ENCODE results near the gene TXNRD3. TPM values are rescaled to one million over a fixed set of nuclear protein-coding genes. Genes with fewer than 3 reads are reported as not detected.

Gene TXNRD3
- polyA plus RNA-seq, 1 of the 3 experiments (the other 2 are of a cell fraction) = 4.7 TPM

DNA sequence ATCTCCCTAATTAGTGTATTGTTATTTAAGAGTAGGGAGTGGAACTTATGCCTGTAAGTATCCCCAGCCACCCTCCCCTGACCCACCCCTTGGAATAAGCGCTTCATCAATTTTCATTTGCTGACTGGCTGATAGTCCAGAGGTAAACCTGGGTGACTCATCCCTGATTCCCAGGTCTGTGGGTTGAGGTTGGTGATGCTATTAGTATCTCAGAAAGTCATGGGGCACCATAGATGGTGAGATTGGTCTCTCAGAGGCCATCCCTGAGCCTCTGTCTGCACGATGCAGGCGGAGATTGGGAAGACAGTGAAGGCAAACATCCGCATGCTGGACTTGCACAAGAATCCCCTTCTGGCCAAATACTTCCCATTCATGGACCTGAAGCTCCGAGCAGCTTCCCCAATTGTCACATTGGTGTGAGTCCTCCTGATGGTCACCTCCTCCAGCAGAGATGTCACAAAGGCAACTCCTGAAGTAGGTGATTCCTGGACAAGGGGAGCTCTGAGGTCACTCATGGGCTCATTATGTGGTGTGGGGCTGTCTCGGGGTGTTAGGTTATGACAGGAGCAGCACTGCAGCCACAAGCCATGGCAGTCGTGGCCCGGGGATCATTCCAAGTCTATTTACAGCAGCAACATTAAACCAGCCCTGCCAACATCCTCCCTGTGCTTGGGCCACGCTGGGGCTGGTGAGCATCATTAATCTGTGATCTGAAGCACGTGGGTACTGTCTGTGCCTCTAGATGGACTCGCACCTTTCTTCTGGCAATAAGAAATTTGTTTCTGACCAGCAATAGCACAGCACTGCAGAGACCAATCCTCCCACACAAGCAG is 6.8 kb upstream of the TXNRD3 start:
- no peak overlapping the region for H2AFZ ChIP-seq (ENCODE audit: low read depth)
- CTCF ChIA-PET = interaction anchor here (1.1 to 2.0 kb wide), 4 partner anchors 8 to 886 kb away, joined by 3 to 8 read pairs (median 4); no protein-coding TSS in a partner anchor
- H3F3A ChIP-seq (replicated peaks; ENCODE audit: insufficient read depth) = no peaks in the 10 kb centered on the region
- POLR2A ChIA-PET = no interaction called here
- H3K27ac ChIP-seq (ENCODE audit: low read depth in 2 of 2, low read length in 1 of 2) = no peak overlapping the region
- no peaks in the 10 kb centered on the region for H3K79me2 ChIP-seq (ENCODE audit: insufficient read depth)
- H3K4me1 ChIP-seq (ENCODE audit: control insufficient read depth in 1 of 2, insufficient read depth in 2 of 2, low read depth in 1 of 2, low read length in 1 of 2) = peaks cover 0 to 4% of the 10 kb centered on the region in 2 experiments; a peak in 1 of 4 replicates
- TF ChIP-seq, protein P1, sequence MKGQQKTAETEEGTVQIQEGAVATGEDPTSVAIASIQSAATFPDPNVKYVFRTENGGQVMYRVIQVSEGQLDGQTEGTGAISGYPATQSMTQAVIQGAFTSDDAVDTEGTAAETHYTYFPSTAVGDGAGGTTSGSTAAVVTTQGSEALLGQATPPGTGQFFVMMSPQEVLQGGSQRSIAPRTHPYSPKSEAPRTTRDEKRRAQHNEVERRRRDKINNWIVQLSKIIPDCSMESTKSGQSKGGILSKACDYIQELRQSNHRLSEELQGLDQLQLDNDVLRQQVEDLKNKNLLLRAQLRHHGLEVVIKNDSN (IDR thresholded peaks at IDR 0.05; ENCODE audit: borderline replicate concordance, low read depth) = no peak
- no peak for TF ChIP-seq RCOR1 (IDR thresholded peaks at IDR 0.05; ENCODE audit: low read length)
- TF ChIP-seq SMC3 (IDR thresholded peaks at IDR 0.05; ENCODE audit: low read depth, low read length) = no peak
- TF ChIP-seq MXI1 (IDR thresholded peaks at IDR 0.05; ENCODE audit: low read depth, low read length) = no peak
- TF ChIP-seq, protein P2, sequence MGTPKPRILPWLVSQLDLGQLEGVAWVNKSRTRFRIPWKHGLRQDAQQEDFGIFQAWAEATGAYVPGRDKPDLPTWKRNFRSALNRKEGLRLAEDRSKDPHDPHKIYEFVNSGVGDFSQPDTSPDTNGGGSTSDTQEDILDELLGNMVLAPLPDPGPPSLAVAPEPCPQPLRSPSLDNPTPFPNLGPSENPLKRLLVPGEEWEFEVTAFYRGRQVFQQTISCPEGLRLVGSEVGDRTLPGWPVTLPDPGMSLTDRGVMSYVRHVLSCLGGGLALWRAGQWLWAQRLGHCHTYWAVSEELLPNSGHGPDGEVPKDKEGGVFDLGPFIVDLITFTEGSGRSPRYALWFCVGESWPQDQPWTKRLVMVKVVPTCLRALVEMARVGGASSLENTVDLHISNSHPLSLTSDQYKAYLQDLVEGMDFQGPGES (IDR thresholded peaks at IDR 0.05; ENCODE audit: low read depth, low read length) = no peak
- TF ChIP-seq TCF12 (IDR thresholded peaks at IDR 0.05) = no peak
- TF ChIP-seq RXRA (IDR thresholded peaks at IDR 0.05; ENCODE audit: borderline replicate concordance, low read depth) = no peak
- no peak overlapping the region for H3K4me3 ChIP-seq (ENCODE audit: low read depth in 2 of 2, low read length in 1 of 2)
- DNase-seq = no peak
- no peaks in the 10 kb centered on the region for H3K9me3 ChIP-seq
- H3K36me3 ChIP-seq (replicated peaks in 1 of 2; ENCODE audit: control insufficient read depth in 1 of 2, insufficient read depth in 2 of 2, low read length in 1 of 2) = no peaks in the 10 kb centered on the region
- no peak overlapping the region for H3K4me2 ChIP-seq
- H3K27me3 ChIP-seq (ENCODE audit: insufficient read depth) = peaks cover 7% of the 10 kb centered on the region; the same call in 1 of the 2 replicates
- H3K9ac ChIP-seq = no peak overlapping the region
- no peaks in the 10 kb centered on the region for H3K9me2 ChIP-seq
- no peaks in the 10 kb centered on the region for H4K20me1 ChIP-seq (ENCODE audit: insufficient read depth)
- 60% methylated on average over 11 of the region's 11 CpGs for WGBS (ENCODE audit: low lambda C conversion rate)

DNA sequence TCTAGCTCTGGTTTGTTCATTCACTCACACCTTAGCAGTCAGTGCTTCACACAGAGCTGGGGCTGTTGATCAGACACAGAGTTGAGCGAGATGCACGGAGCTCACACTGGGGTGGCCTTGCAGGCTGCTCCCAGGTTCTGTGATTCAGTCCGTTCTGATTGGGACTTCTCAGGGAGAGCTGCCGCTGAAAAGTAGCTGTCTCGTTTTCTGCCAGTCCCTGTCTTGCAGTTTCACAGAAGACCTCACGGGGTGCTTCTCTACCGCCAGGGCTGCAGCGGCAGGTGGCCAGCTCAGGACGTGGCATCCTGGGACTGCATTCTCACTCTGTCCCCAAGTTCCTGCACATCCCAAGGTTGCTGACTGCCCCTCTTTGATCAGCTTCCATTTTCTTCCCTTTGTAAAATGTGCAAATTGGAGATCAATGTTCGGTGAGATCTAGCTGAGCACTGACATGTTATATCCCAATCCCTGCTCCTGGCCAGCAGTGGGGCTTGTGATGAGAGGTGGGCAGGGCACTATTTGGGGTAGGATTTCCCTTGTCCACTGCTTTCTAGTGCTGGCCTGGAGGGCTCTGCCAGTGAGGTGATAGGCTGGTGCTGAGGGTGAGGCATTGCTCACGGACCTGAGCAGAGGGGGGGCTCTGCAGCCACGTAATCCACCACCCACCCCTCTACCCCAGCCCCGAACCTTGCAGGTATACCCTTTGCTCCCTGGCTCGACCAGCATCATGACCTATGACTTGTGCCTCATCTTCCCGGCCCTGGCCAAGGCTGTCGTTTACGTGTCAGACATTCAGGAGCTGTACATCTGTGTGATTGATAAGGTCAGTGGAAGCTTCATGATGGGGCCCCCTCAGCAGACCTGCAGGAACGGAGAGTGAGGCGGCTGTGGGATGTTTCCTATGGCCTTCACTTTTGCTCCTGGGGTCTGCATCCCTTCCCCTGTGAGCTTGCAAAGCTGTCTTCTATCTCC is 5.3 kb upstream of the TXNRD3 start:
- no peak overlapping the region for H2AFZ ChIP-seq (ENCODE audit: low read depth)
- peak; percentile 64 for DNase-seq

More for the DNA sequence above, 5.3 kb upstream of the TXNRD3 start:
- ChIA-PET POLR2A (interaction anchor here (1.0 kb wide), 1 partner anchor 19 kb away, joined by 3 read pairs; no protein-coding TSS in a partner anchor), CTCF (interaction anchor here (0.6 to 2.1 kb wide), 18 partner anchors 8 to 795 kb away, joined by 3 to 9 read pairs (median 4); partner anchors contain the start of gene UROC1)
- Histone ChIP-seq H3K27ac (ENCODE audit: low read depth in 2 of 2, low read length in 1 of 2) (no peak overlapping the region), H3K79me2 (ENCODE audit: insufficient read depth) (no peaks in the 10 kb centered on the region), H3K4me3 (ENCODE audit: low read depth in 2 of 2, low read length in 1 of 2) (no peak overlapping the region), H3K4me1 (ENCODE audit: control insufficient read depth in 1 of 2, insufficient read depth in 2 of 2, low read depth in 1 of 2, low read length in 1 of 2) (peaks cover 0 to 6% of the 10 kb centered on the region in 2 experiments; a peak in 1 of 4 replicates), H3K27me3 (ENCODE audit: insufficient read depth) (peaks cover 7% of the 10 kb centered on the region; the same call in 1 of the 2 replicates), H3K9me3 (no peaks in the 10 kb centered on the region), H3K4me2 (no peak overlapping the region), H3K9ac (no peak overlapping the region), H3K9me2 (no peaks in the 10 kb centered on the region), H3F3A (replicated peaks; ENCODE audit: insufficient read depth) (no peaks in the 10 kb centered on the region), H3K36me3 (replicated peaks in 1 of 2; ENCODE audit: control insufficient read depth in 1 of 2, insufficient read depth in 2 of 2, low read length in 1 of 2) (no peaks in the 10 kb centered on the region), H4K20me1 (ENCODE audit: insufficient read depth) (no peaks in the 10 kb centered on the region)
- TF ChIP-seq, protein P3, sequence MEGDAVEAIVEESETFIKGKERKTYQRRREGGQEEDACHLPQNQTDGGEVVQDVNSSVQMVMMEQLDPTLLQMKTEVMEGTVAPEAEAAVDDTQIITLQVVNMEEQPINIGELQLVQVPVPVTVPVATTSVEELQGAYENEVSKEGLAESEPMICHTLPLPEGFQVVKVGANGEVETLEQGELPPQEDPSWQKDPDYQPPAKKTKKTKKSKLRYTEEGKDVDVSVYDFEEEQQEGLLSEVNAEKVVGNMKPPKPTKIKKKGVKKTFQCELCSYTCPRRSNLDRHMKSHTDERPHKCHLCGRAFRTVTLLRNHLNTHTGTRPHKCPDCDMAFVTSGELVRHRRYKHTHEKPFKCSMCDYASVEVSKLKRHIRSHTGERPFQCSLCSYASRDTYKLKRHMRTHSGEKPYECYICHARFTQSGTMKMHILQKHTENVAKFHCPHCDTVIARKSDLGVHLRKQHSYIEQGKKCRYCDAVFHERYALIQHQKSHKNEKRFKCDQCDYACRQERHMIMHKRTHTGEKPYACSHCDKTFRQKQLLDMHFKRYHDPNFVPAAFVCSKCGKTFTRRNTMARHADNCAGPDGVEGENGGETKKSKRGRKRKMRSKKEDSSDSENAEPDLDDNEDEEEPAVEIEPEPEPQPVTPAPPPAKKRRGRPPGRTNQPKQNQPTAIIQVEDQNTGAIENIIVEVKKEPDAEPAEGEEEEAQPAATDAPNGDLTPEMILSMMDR (IDR thresholded peaks at IDR 0.05) = peak; percentile 18; the same call in 1 of the 2 replicates
- no peak; the same call in 1 of the 2 replicates for TF ChIP-seq RAD21 (IDR thresholded peaks at IDR 0.05; ENCODE audit: low read length)
- WGBS (ENCODE audit: low lambda C conversion rate) = 53% methylated on average over 14 of the region's 19 CpGs
